Dendritic cell treated with granulocyte-macrophage colony-stimulating factor and Interleukin-4, amounts not matched to agents 40 ng/mL and 50 ng/mL, for 4 days (primary cell): ENCODE measurements around the gene MPDZ.

ENCODE experiments used
- H3K27ac Mint-ChIP-seq: one replicate; pipeline ENCODE4 v1.8.0; 2022; ENCODE audit warnings: mild to moderate bottlenecking, mixed read lengths
- H3K27me3 Mint-ChIP-seq: one replicate; pipeline ENCODE4 v1.8.0; 2022; ENCODE audit warnings: mild to moderate bottlenecking, mixed read lengths
- H3K36me3 Mint-ChIP-seq: one replicate; pipeline ENCODE4 v1.8.0; 2022; ENCODE audit warnings: low read depth, mixed read lengths
- H3K4me1 Mint-ChIP-seq: one replicate; pipeline ENCODE4 v1.8.0; 2022; ENCODE audit warnings: low read depth, mixed read lengths
- H3K4me3 Mint-ChIP-seq: one replicate; pipeline ENCODE4 v1.8.0; 2022; ENCODE audit warnings: mild to moderate bottlenecking, moderate library complexity, mixed read lengths
- H3K9me3 Mint-ChIP-seq: one replicate; pipeline ENCODE4 v1.8.0; 2022; ENCODE audit warnings: mixed read lengths
- intact Hi-C: fragments of 100-400 bp; cut with micrococcal nuclease; formaldehyde crosslinking; loops from one replicate; pipeline ENCODE4 v1.15.0; 2022

MPDZ gene

DNA sequence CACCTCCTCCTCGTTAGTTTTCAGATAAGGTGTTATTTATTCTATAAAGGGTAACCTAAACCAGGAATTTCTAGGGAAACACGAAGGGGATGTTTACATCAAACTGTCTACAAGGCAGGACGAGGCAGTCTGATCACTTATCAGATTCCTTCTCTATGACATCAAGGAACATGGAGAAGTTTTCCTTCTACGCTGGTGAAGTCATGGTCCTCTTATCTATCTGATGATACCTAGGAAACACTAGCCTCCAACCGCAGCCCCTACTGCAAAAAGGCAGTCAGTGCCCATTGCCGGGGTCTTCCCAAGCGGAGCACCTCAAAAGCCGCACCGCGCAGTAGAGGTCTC, 1.5 kb downstream of the MPDZ start:
- intact Hi-C loops = no loop called here
- Mint-ChIP-seq H3K27ac (no peak overlapping the region), H3K9me3 (no peaks in the 10 kb centered on the region), H3K4me1 (no peaks in the 10 kb centered on the region), H3K27me3 (peaks cover 39% of the 10 kb centered on the region), H3K4me3 (no peak overlapping the region), H3K36me3 (no peaks in the 10 kb centered on the region)

DNA sequence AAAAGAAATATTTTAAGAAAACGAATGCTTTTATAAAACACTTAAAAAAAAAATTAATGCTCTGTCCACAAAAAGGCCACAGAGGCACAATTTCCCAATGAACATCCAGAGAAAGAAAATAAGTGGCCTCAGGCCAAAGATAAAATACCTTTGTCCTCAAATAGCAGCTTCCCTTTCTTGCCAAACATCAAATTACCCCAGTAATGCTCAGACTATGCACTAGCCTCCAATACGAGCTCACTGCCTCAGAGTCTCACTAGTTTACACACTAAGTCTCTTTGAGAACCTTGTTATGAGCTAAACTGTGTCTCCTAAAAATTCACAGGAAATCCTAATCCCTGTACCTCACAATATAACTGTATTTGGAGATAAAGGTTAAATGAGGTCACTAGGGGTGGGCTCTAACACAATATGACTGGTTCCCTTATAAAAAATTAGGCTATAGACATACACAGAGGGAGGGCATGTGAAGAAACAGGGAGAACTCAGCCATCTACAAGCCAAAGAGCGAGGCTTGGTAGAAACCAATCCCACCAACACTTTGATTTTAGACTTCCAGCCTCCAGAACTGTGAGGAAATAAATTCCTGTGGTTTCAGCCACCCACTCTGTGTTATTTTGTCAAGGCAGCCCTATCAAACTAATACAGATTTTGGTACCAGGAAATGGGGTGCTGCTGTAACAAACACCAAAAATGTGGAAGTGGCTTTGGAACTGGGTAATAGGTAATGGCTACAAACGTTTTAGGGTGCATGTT, 4.4 kb downstream of the MPDZ start:
- Mint-ChIP-seq H3K4me1 (no peaks in the 10 kb centered on the region), H3K27ac (no peak overlapping the region), H3K27me3 (peaks cover 29% of the 10 kb centered on the region), H3K4me3 (no peak overlapping the region), H3K36me3 (no peaks in the 10 kb centered on the region), H3K9me3 (no peaks in the 10 kb centered on the region)
- intact Hi-C loops = no loop called here

DNA sequence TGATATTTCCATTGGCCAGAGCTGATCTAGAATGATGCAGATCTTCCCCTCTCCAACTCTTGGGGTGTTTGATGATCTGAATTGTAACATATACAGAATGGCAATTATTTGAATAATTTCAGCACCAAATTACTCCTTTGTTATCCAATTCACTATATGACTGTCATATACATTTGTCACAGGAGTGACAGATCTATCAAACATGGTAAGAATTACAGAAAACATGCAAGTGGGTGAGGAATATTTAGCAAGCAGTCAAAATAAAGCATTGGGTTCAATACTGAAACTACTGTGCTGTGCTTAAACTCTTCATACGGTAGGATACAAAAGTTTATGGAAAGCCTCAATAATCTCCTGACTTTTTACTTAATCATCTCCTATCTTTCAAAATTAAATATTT, 8.8 kb downstream of the MPDZ start:
- Mint-ChIP-seq H3K9me3 (no peaks in the 10 kb centered on the region), H3K27me3 (no peaks in the 10 kb centered on the region), H3K4me1 (no peaks in the 10 kb centered on the region), H3K4me3 (no peak overlapping the region), H3K36me3 (no peaks in the 10 kb centered on the region), H3K27ac (no peak overlapping the region)
- intact Hi-C loops = no loop called here

DNA sequence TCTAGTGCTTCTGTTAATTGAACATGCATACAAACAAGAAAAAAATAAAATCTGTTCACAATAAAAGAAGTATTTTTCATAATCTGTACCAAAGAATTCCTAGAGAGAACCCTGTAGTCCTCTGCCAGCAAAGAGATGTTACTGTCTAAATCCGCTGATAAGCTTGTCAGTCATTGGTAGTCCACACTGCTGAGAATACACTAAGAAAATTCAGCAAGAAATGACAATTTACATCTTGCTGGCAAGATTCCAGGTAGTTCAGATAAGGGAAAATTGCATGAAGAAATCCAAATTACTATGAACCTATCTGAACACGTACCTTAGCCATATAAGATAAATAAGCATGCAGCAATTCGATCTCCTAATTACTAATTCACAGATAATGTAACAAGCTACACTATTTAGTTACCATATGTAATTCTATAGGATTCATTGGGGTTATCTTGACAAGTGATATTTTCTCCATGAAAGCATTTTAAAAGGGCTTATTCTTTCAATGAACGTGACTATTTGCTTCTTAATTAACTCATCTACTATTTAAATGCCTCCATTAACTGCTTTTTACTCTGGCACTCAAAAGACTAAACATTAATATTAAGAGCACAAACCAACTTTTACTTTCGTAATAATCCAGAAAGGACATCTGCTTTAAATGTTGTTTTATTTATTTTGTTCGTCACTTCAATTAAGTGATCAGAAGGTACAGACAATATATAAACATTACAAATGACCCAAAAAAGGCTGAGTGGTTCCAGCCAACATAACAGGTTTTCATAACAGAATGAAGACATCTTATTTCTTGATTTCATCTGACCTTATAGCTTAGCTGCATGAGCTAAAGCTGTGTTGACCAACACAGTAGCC, 9.7 kb downstream of the MPDZ start:
- intact Hi-C loops = no loop called here
- Mint-ChIP-seq H3K27ac (no peak overlapping the region), H3K27me3 (no peaks in the 10 kb centered on the region), H3K9me3 (no peaks in the 10 kb centered on the region), H3K36me3 (no peaks in the 10 kb centered on the region), H3K4me3 (no peak overlapping the region), H3K4me1 (no peaks in the 10 kb centered on the region)

DNA sequence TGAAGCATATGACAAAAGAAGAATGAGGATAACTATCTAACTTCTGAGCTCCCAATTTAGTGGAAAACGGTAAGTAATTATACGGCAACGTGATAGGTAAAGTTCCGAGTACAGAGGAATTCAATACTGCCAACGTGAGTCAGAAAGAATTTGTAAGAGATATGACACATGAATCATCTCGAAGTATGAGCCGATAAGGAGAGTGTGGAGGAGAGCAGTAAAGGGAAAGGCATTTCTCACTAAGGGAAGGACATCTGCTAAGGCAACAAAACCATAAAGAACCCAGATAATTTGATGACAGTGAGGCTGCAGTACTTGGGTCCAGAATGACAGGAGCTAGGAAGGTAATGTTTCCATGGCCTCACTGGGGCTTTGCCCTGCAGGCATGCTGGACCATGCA, 11.0 kb downstream of the MPDZ start:
- intact Hi-C loops = no loop called here
- H3K27me3 Mint-ChIP-seq = no peaks in the 10 kb centered on the region
- H3K4me1 Mint-ChIP-seq = no peaks in the 10 kb centered on the region
- H3K36me3 Mint-ChIP-seq = no peaks in the 10 kb centered on the region
- H3K27ac Mint-ChIP-seq = no peak overlapping the region
- H3K4me3 Mint-ChIP-seq = no peak overlapping the region
- H3K9me3 Mint-ChIP-seq = no peaks in the 10 kb centered on the region

DNA sequence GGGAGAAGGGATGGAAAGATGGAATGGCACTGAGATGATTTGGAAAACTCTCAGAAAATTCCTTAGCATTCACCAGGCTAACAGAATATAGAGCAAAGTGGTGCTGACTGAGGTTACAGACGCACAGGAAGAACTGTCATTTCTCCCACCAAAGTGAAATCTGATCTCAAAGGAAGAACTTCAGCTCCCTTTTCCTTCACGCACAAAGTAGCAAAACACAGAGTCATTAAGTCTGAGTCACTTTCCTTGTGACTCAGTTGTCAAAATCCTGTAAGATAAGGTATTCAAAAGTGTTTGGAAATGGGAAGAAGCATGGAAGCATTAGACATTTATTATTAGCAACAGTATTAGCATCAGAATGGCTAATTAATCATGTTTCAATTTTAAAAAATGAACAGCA, 11.7 kb downstream of the MPDZ start:
- no peak overlapping the region for H3K4me3 Mint-ChIP-seq
- intact Hi-C loops = no loop called here
- no peaks in the 10 kb centered on the region for H3K27me3 Mint-ChIP-seq

DNA sequence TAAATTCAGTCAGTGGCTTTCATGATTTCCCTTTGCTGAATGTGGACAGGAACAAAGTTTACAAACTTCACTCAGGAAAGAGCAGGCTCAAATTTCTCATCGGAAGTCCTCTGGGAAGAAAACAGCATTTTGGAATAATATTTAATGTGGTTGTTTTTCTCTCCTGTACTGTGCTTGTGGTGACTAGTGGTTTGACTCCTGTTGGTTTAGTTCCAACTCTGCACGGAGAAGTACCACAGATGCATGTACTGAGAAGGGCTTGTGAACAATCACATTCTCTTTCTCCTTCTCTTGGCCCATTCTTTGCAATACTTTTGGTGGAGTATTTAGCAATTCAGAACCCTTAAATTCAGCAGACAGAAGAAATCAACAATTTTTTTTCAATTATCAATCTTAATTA, 13.3 kb downstream of the MPDZ start:
- Mint-ChIP-seq H3K36me3 (no peaks in the 10 kb centered on the region), H3K4me1 (no peaks in the 10 kb centered on the region), H3K27me3 (no peaks in the 10 kb centered on the region), H3K9me3 (peaks cover 2% of the 10 kb centered on the region), H3K27ac (no peak overlapping the region), H3K4me3 (no peak overlapping the region)
- intact Hi-C loops = no loop called here

More for the DNA sequence above, 11.7 kb downstream of the MPDZ start:
- H3K4me1 Mint-ChIP-seq = no peaks in the 10 kb centered on the region
- no peak overlapping the region for H3K27ac Mint-ChIP-seq
- no peaks in the 10 kb centered on the region for H3K36me3 Mint-ChIP-seq
- no peaks in the 10 kb centered on the region for H3K9me3 Mint-ChIP-seq

DNA sequence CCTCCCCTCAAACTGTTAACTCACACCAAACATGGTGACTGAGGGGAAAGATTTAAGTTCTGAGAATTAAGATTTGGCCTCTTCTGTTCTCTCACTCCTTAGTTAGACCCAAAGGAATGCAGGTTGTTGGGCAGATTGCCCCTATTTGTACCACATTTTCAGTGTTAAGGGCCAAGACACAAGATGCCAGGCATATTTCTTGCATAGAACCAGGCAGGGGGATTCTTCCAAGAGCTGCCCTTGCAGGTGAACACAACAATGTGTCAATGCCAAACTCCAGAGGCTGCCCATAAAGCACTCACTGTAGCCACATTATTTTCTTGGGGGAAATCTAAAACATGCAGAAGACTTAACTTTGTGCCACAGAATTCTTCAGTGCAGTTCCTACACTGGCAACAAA, 14.7 kb downstream of the MPDZ start:
- Mint-ChIP-seq H3K27me3 (no peaks in the 10 kb centered on the region), H3K9me3 (peaks cover 16% of the 10 kb centered on the region), H3K36me3 (no peaks in the 10 kb centered on the region), H3K4me1 (no peaks in the 10 kb centered on the region), H3K27ac (no peak overlapping the region), H3K4me3 (no peak overlapping the region)
- intact Hi-C loops = no loop called here

DNA sequence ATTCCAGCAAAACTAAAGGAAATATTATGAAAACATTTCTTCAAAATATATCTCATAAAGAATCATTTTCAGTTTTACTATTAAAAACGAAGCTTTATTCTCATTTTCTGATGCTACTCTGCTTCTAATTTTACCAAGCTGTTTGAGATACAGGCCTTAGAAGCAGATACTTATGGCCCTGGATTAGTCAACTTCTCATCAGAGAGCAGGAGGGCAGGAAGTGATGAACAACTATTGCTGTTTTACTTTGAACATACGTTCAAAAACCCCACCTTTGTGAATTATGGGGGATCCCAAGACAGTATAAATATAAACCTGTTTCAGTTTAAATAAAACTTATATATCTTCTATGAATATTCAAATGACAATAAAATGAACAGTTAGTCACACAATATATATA, 16.0 kb downstream of the MPDZ start:
- Mint-ChIP-seq H3K9me3 (peaks cover 27% of the 10 kb centered on the region), H3K36me3 (no peaks in the 10 kb centered on the region), H3K27me3 (no peaks in the 10 kb centered on the region), H3K4me1 (no peaks in the 10 kb centered on the region), H3K4me3 (no peak overlapping the region), H3K27ac (no peak overlapping the region)
- intact Hi-C loops = no loop called here

DNA sequence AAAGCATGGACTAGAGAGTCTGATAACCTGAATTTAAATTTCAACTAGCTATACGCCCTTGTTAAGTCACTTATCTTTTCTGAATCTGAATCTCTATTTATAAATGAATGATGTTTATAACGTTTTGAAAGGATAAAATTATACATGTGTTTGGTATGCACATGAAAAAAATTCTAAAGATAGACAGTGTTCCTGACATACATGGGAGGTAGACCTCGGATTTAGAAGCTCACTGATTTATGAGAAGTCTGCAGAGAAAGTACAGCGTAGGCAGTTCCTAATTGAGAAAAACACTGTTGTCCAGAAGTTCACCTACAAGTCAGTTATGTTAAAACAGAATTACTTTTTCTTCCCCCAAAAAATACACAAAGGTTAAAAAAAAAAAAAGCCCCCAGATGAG, 26.6 kb downstream of the MPDZ start:
- no peak overlapping the region for H3K27ac Mint-ChIP-seq
- H3K4me3 Mint-ChIP-seq = no peak overlapping the region
- no peaks in the 10 kb centered on the region for H3K9me3 Mint-ChIP-seq
- H3K36me3 Mint-ChIP-seq = no peaks in the 10 kb centered on the region
- no peaks in the 10 kb centered on the region for H3K27me3 Mint-ChIP-seq
- no peaks in the 10 kb centered on the region for H3K4me1 Mint-ChIP-seq
- intact Hi-C loops = no loop called here

DNA sequence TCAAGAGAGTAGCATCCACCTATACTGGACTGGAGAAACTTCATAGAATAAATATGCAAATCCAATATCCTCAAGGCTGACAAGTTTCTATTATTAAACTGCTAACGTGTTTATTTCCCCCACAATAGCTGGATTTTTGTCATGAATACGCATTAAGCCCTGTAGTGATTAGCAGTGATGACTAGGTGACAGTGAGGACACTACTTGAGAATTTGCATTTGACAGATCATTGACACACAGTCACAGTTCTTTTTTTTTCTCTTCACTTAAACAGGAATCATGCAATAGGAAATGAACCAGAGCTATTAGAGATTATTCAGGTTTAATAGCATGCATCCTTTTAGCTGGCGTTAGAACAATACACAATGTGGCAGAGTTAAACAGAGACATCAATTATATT, 35.3 kb downstream of the MPDZ start:
- Mint-ChIP-seq H3K4me3 (no peak overlapping the region), H3K27me3 (no peaks in the 10 kb centered on the region), H3K4me1 (no peaks in the 10 kb centered on the region), H3K27ac (no peak overlapping the region), H3K36me3 (no peaks in the 10 kb centered on the region), H3K9me3 (no peaks in the 10 kb centered on the region)
- intact Hi-C loops = no loop called here

DNA sequence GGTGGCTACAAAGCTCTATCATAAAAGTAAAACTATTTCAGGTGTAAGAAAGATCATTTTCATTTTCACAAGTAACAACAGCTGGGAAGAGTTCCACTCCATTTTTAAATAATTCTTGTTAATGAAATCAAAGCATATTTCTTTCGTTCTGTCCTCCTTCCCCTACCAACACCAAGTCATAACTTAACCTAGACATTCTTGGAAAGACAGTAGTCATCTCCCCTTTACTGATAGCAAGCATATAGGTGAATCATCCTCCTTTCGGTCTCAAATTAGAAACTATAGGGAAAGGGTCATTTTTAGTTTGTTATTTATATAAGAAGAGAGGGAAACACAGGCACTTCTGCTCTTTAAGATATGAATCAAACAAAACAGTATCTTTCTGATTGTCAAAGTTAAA, 38.2 kb downstream of the MPDZ start:
- H3K4me3 Mint-ChIP-seq = no peak overlapping the region
- no peaks in the 10 kb centered on the region for H3K36me3 Mint-ChIP-seq
- intact Hi-C loops = no loop called here
- H3K4me1 Mint-ChIP-seq = no peaks in the 10 kb centered on the region
- no peaks in the 10 kb centered on the region for H3K27me3 Mint-ChIP-seq
- no peaks in the 10 kb centered on the region for H3K9me3 Mint-ChIP-seq
- H3K27ac Mint-ChIP-seq = no peak overlapping the region

DNA sequence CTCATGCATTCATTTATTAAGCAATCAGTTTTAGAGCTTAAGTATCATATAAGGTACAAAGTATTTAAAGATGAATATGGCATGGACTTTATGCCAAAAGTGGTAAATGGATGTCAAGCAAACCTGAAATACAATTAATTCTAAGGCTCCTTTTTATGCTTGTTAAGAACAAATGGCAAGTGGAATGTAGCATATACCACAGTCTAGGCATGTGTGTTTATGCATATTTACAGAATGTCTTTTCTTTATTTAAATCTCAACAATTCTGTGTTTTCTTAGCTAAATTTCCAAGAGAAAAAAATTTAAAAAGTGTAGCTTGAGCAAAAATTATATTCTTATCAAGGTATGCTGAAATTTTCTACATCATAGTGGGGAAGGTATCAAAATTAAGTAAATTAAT, 39.8 kb downstream of the MPDZ start:
- H3K27me3 Mint-ChIP-seq = no peaks in the 10 kb centered on the region
- H3K4me3 Mint-ChIP-seq = no peak overlapping the region
- intact Hi-C loops = no loop called here
- no peak overlapping the region for H3K27ac Mint-ChIP-seq
- no peaks in the 10 kb centered on the region for H3K9me3 Mint-ChIP-seq
- no peaks in the 10 kb centered on the region for H3K4me1 Mint-ChIP-seq
- no peaks in the 10 kb centered on the region for H3K36me3 Mint-ChIP-seq

DNA sequence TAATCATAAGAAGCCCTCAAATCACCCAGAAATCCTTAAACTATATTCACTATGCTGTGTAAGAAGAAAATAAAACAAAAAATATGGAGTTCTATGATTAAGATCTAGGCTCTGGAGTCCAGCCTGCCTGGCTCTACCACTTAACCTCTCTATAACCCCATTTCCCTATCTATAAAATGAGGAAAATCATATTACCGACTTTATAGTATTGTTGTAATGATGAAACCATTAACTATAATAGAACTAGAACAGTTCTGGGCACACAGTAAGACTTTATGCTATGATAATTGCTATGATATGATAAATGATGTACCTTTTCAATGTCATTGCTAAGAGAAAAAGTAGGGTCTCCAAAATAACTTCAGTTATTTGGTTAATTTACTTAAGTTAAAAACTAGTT, 40.3 kb downstream of the MPDZ start:
- Mint-ChIP-seq H3K9me3 (no peaks in the 10 kb centered on the region), H3K36me3 (no peaks in the 10 kb centered on the region), H3K4me3 (no peak overlapping the region), H3K4me1 (no peaks in the 10 kb centered on the region), H3K27me3 (no peaks in the 10 kb centered on the region), H3K27ac (no peak overlapping the region)
- intact Hi-C loops = no loop called here

DNA sequence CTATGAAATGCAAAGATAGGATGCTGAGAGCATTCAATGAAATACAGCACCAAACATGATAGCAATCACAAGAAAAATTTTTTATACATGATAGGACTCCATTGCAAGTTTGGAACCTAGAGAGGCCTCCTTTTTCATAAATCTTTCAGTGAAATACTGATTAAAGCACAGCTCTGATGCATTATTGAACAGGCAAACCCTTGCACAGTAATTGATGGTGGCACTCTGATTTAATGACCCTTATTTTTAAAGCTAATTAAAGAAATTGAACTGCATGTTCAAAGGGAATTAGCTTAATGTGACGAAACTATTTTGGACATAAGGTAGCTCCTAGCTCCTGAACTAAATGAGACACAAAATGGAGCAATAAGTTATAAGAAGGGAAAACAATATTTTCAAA, 44.6 kb downstream of the MPDZ start:
- no peak overlapping the region for H3K27ac Mint-ChIP-seq
- intact Hi-C loops = no loop called here
- no peaks in the 10 kb centered on the region for H3K27me3 Mint-ChIP-seq
- no peak overlapping the region for H3K4me3 Mint-ChIP-seq
- H3K9me3 Mint-ChIP-seq = no peaks in the 10 kb centered on the region
- H3K4me1 Mint-ChIP-seq = no peaks in the 10 kb centered on the region
- H3K36me3 Mint-ChIP-seq = no peaks in the 10 kb centered on the region
